ENCODE data around the gene PRKCH.

Gene PRKCH

GRCh38 chr14:61537563-61538463 lies 216.4 kb downstream of the PRKCH start:
- DNase-seq = peak; percentile 71

GRCh38 chr14:61538464-61539022 lies 217.2 kb downstream of the PRKCH start:
- no peak for DNase-seq

GRCh38 chr14:61539631-61540030 lies 218.3 kb downstream of the PRKCH start:
- no peak for DNase-seq

GRCh38 chr14:61540931-61541330 lies 219.6 kb downstream of the PRKCH start:
- DNase-seq = no peak

GRCh38 chr14:61542848-61543790 lies 221.7 kb downstream of the PRKCH start:
- DNase-seq = no peak

- no peak for DNase-seq
Measured at GRCh38 chr14:61543946-61544345, 222.6 kb downstream of the PRKCH start.

- DNase-seq = no peak
Measured at GRCh38 chr14:61544448-61545330, 223.3 kb downstream of the PRKCH start.

GRCh38 chr14:61545726-61546455 lies 224.5 kb downstream of the PRKCH start:
- DNase-seq = no peak

- no peak for DNase-seq
Measured at GRCh38 chr14:61547186-61548069, 226.0 kb downstream of the PRKCH start.

GRCh38 chr14:61549425-61549824 lies 228.0 kb downstream of the PRKCH start:
- DNase-seq = no peak

- DNase-seq = no peak
Measured at GRCh38 chr14:61551384-61551783, 230.0 kb downstream of the PRKCH start.

- no peak for DNase-seq
Measured at GRCh38 chr14:61552241-61552640, 230.9 kb downstream of the PRKCH start.

- DNase-seq = no peak
Measured at GRCh38 chr14:61553730-61554641, 232.6 kb downstream of the PRKCH start.

- DNase-seq = no peak
Measured at GRCh38 chr14:61555056-61555838, 233.9 kb downstream of the PRKCH start.

- no peak for DNase-seq
Measured at GRCh38 chr14:61556455-61556854, 235.1 kb downstream of the PRKCH start.

GRCh38 chr14:61557262-61557661 lies 235.9 kb downstream of the PRKCH start:
- no peak for DNase-seq

- no peak for DNase-seq
Measured at GRCh38 chr14:61557854-61558253, 236.5 kb downstream of the PRKCH start.

- DNase-seq = no peak
Measured at GRCh38 chr14:61558271-61558670, 236.9 kb downstream of the PRKCH start.

All from activated CD4-positive, alpha-beta T cell treated with anti-CD3 and anti-CD28 coated beads, Interleukin-10, Interleukin-2, amounts not matched to agents 100 ng/mL and 50 ng/mL, durations not matched to agents 16 hours and 8 hours (primary cell).